ENCODE measurements around the gene CNPY1.
A peak's percentile ranks its signal among the peaks of the same experiment; 100 is the strongest.
"Not testable (repeated sequence)": the region's sequence is repeated elsewhere in the genome, so short reads cannot be mapped to it uniquely, and the experiment has no call there.

The CNPY1 gene

GRCh38 chr7:155578016-155578415 lies 31.7 kb upstream of the CNPY1 start:
- DNase-seq (ENCODE audit: low read depth, low spot score) = no peak

GRCh38 chr7:155577509-155577905 lies 31.1 kb upstream of the CNPY1 start:
- DNase-seq (ENCODE audit: low read depth, low spot score) = no peak

GRCh38 chr7:155576900-155577508 lies 30.6 kb upstream of the CNPY1 start:
- DNase-seq (ENCODE audit: low read depth, low spot score) = no peak

GRCh38 chr7:155576416-155576815 lies 30.1 kb upstream of the CNPY1 start:
- DNase-seq (ENCODE audit: low read depth, low spot score) = no peak

- DNase-seq (ENCODE audit: low read depth, low spot score) = no peak
These were observed 28.4 kb upstream of the CNPY1 start for GRCh38 chr7:155574556-155575290.

GRCh38 chr7:155571581-155572345 lies 25.4 kb upstream of the CNPY1 start:
- DNase-seq (ENCODE audit: low read depth, low spot score) = peak; percentile 17

GRCh38 chr7:155570991-155571390 lies 24.6 kb upstream of the CNPY1 start:
- DNase-seq (ENCODE audit: low read depth, low spot score) = no peak

- DNase-seq (ENCODE audit: low read depth, low spot score) = no peak
These were observed 24.0 kb upstream of the CNPY1 start for GRCh38 chr7:155570171-155570958.

- DNase-seq (ENCODE audit: low read depth, low spot score) = no peak
These were observed 23.3 kb upstream of the CNPY1 start for GRCh38 chr7:155569681-155570080.

GRCh38 chr7:155568842-155569494 lies 22.6 kb upstream of the CNPY1 start:
- DNase-seq (ENCODE audit: low read depth, low spot score) = no peak

GRCh38 chr7:155568333-155568660 lies 21.9 kb upstream of the CNPY1 start:
- DNase-seq (ENCODE audit: low read depth, low spot score) = no peak

- peak; percentile 39 for DNase-seq (ENCODE audit: low read depth, low spot score)
These were observed 21.4 kb upstream of the CNPY1 start for GRCh38 chr7:155567646-155568332.

GRCh38 chr7:155566011-155566836 lies 19.9 kb upstream of the CNPY1 start:
- no peak for DNase-seq (ENCODE audit: low read depth, low spot score)

GRCh38 chr7:155565596-155565995 lies 19.2 kb upstream of the CNPY1 start:
- no peak for DNase-seq (ENCODE audit: low read depth, low spot score)

GRCh38 chr7:155562976-155563375 lies 16.6 kb upstream of the CNPY1 start:
- not testable (repeated sequence) for DNase-seq (ENCODE audit: low read depth, low spot score)

GRCh38 chr7:155562106-155562505 lies 15.7 kb upstream of the CNPY1 start:
- DNase-seq (ENCODE audit: low read depth, low spot score) = no peak

- DNase-seq (ENCODE audit: low read depth, low spot score) = no peak
These were observed 14.8 kb upstream of the CNPY1 start for GRCh38 chr7:155560982-155561686.

GRCh38 chr7:155560196-155560885 lies 14.0 kb upstream of the CNPY1 start:
- no peak for DNase-seq (ENCODE audit: low read depth, low spot score)
